ENCODE measurements around the gene GABARAPL2. TPM values are rescaled to one million over a fixed set of nuclear protein-coding genes. Genes with fewer than 3 reads are reported as not detected.

The GABARAPL2 gene
- total RNA-seq, 1 experiment from 2014 or later: 76.9 TPM

- no peak for TF ChIP-seq CTCF (IDR thresholded peaks at IDR 0.05 in 2 of 3, conservative IDR thresholded peaks at IDR 0.05 in 1 of 3; ENCODE audit: borderline replicate concordance in 1 of 3, insufficient read depth in 1 of 3, low read depth in 2 of 3, low read length in 2 of 3)
- TF ChIP-seq EGR1 (IDR thresholded peaks at IDR 0.05; ENCODE audit: low read depth): peak; percentile 89
- TF ChIP-seq JUND (IDR thresholded peaks at IDR 0.05): no peak
- no peak for TF ChIP-seq ATF3 (IDR thresholded peaks at IDR 0.05)
- TF ChIP-seq MAX (IDR thresholded peaks at IDR 0.05): peak; percentile 80
- TF ChIP-seq SIN3A (IDR thresholded peaks at IDR 0.05; ENCODE audit: low read depth): peak; percentile 84
- TF ChIP-seq ZBTB33 (IDR thresholded peaks at IDR 0.05; ENCODE audit: extremely low read depth, insufficient replicate concordance, low read length): peak; percentile 63
Observed at GRCh38 chr16:75555707-75556430, 10.3 kb upstream of the GABARAPL2 start, which contains the start of gene TMEM231 (continued).

Measured in HCT116 (cell line).